ENCODE results near the gene SCFD2.
"Not testable (repeated sequence)": the region's sequence is repeated elsewhere in the genome, so short reads cannot be mapped to it uniquely, and the experiment has no call there.

Gene SCFD2

GRCh38 chr4:53185869-53186585, 179.8 kb downstream of the SCFD2 start:
- DNase-seq: peak; percentile 95

DNA sequence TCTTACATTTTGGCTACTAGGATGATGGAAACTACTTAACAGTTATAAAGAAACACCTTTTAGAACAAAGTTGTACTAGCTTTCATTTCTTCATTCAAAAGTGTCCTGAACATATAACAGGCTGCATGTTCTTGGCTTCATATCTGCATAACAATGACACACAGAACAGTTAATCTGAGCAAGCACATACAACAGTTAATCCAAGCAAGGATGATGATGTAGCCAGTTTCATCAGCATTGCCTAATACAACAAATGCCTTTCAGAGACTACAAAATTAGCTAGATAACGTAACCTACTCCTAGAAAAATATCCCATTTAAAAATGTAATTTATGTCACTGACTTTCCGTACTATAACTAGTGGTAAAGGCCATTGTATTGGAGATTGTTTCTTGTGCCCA, 182.1 kb downstream of the SCFD2 start:
- no peak for DNase-seq

DNA sequence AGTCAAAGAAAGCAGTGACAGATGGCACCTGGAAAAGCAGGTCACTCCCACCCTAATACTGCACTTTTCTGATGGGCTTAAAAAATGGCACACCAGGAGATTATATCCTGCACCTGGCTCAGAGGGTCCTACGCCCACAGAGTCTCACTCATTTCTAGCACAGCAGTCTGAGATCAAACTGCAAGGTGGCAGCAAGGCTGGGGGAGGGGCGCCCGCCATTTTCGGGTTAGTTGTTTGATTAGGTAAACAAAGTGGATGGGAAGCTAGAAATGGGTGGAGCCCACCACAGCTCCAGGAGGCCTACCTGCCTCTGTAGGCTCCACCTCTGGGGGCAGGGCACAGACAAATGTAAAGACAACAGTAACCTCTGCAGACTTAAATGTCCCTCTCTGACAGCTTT, 188.1 kb downstream of the SCFD2 start:
- not testable (repeated sequence) for DNase-seq

GRCh38 chr4:53175640-53176039, 190.2 kb downstream of the SCFD2 start:
- DNase-seq: no peak

GRCh38 chr4:53174823-53175222, 191.0 kb downstream of the SCFD2 start:
- peak; percentile 18 for DNase-seq

DNA sequence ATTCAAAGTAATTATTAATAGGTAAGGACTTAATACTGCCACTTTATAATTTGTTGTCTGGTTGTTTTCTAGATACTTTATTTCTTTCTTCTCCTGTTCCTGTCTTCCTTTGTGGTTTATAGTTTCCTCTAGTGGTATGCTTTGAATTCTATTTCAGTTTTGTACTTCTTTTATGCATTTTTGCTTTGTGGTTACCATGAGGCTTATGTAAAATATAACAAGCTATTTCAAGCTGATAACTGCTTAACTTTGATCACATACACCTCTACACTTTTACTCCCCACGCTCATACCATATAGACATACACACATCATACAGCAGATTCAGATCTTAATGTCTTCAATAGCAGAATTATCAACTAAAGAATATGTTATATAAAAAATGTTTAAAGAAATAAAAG, 192.3 kb downstream of the SCFD2 start:
- no peak for DNase-seq

DNA sequence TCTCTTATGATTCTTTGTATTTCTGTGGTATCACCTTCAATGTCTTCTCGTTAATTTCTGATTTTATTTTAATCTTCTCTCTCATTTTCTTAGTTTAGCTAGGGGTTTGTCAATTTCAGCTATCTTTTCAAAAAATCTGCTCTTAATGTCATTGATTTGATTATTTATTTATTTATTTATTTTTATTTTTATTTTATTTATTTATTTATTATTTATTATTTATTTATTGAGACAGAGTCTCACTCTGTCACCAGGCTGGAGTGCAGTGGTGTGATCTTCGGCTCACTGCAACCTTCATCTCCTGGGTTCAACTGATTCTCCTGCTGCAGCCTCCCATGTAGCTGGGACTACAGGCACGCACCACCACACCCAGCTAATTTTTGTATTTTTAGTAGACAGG, 194.1 kb downstream of the SCFD2 start:
- DNase-seq: no peak

DNA sequence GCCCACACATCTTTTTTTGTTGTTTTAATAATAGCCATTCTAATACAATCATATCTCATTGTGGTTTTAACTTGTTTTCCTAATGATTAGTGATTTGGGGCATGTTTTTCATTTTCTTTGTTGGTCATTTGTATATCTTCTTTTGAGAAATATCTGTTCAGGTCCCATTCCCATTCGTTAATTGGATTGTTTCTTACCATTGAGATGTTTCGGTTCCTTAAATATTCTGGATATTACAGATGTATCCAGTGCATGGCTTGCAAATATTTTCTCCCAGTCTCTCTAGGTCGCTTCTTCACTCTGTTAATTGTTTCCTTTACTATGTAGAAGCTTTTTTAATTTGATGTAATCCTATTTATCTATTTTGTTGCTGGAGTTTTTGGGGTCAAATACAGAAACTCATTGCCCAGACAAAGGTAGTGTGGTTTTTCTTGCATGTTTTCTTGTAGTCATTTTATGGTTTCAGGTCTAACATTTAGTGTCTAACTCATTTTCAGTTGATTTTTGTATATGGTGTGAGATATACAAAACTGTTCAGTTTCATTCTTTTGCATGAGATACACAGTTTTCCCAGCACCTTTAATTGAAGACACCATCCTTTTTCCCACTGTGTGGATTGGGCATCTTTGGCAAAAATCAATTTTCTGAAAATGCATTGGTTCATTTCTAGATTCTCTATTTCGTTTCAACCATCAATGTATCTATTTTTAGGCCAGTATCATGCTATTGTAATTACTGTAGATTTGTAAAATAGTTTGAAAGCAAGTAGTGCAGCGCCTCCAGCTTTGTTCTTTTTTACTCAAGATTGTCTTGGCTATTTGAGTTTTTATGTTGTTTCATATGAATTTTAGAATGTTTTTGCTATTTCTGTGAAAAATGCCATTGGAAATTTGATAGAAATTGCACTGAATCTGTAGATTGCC, 195.9 kb downstream of the SCFD2 start:
- DNase-seq: no peak

- DNase-seq: no peak
Measured at GRCh38 chr4:53168228-53168627, 197.6 kb downstream of the SCFD2 start.

GRCh38 chr4:53162969-53163368, 202.9 kb downstream of the SCFD2 start:
- DNase-seq: no peak

DNA sequence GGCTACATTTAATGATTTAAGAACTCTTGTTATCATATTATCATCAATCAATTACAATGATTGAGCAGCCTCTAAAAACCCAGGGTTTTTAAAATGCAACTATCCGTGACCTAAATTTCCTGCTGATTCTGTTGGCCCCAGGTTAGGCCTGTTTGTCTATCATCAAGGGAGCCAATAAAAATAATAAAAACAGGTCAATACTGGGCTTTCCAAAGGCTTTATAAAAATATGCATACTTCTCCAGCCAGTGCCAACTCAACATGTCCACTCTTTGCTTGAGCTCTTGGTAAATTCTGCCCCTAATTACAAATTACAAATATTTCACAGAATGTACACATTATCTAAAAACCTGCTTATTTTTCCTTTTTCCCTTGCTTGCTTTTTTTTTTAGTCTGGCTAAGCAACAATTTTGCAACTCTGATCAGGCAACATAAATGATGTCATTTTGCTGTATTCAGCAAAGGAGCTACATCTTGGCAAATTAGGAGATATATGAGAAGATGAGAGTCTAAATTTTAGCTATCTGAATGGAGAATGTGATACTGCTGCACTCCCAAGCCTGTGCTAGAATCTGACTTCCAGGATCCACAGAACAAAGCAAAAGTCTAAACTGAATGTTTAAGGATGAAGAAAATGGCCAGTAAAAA, 204.0 kb downstream of the SCFD2 start:
- DNase-seq: no peak

- no peak for DNase-seq
Measured at GRCh38 chr4:53161051-53161786, 204.6 kb downstream of the SCFD2 start.

- DNase-seq: no peak
Measured at GRCh38 chr4:53156896-53157295, 209.0 kb downstream of the SCFD2 start.

- no peak for DNase-seq
Measured at GRCh38 chr4:53152467-53152866, 213.4 kb downstream of the SCFD2 start.

DNA sequence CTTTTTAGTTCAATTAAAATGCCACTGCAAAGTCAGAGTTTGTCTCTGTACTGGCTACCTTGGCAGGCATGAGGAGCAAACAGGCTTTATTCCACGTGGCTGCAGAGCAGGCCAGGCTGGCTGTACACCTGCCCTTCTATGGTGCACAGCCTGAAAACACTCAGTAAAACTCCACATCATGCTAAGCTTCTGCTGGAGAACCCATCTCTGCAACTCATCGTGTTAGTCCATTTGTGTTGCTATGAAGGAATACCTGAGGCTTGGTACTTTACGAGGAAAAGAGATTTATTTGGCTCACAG, 214.4 kb downstream of the SCFD2 start:
- DNase-seq: no peak

GRCh38 chr4:53150631-53151488, 215.0 kb downstream of the SCFD2 start:
- DNase-seq: no peak

- no peak for DNase-seq
Measured at GRCh38 chr4:53147711-53148110, 218.2 kb downstream of the SCFD2 start.

DNA sequence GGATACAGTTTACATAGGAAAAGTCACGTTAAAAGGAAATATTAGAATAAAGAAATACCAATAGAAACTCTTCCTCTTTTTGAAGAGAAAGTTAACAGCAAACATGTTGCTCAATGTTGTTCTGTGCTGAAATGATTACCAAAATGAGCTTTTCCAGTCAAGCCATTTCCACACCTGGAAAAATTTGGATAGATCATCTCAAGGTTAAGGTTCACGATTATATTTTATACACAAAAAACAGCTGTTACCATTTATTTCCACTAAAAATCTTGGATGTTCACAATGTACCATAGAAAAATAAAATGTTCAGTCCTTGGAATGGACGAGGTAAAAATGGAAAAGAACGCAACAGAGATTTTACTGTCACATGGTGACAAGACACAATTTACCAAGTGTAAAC, 218.7 kb downstream of the SCFD2 start:
- DNase-seq: no peak

DNA sequence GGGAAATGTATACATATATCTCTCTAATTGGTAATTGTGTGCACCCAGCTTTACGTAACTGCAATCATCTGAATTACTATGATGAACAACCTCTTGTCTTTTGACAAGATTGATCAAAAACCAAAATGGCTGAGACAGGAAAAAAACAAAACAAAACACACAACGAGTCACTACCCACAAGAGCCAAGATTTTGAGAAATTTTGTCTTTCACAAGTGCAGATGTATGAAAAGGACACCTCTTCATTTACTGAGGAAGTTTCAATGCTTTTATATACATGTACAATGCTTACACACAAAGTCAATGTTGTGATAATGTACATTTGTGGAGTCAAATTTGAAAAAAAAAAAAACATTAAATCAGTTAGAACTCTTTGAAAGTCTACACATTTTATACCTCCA, 224.6 kb downstream of the SCFD2 start:
- DNase-seq: no peak

DNA sequence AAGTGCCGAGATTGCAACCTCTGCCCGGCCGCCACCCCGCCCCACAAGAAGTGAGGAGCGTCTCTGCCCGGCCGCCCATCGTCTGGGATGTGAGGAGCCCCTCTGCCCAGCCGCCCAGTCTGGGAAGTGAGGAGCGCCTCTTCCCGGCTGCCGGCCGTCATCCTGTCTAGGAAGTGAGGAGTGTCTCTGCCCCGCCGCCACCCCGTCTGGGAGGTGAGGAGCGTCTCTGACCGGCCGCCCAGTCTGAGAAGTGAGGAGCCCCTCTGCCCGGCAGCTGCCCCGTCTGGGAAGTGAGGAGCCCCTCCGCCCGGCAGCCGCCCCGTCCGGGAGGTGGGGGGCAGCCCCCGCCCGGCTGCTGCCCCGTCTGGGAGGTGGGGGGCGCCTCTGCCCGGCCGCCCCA, 226.6 kb downstream of the SCFD2 start:
- DNase-seq: not testable (repeated sequence)

DNA sequence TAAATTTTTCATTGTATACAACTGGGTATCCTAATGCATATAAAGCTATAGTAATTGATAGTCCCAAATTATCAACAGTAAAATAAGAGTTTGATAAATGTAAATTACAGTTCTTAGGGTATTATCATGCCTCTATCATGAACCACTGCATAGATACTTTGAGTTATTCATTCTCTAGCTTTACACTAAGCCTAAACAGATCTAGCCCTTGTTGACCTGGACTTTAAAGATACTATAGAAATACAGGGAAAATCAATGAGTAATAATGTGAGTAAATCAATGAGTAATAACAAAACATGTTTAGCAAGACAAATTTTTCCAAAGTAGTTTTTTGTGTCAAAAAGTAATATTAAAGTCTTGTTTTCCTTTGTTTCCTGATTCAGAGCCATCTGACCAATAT, 228.4 kb downstream of the SCFD2 start:
- no peak for DNase-seq

GRCh38 chr4:53136954-53137353, 228.9 kb downstream of the SCFD2 start:
- no peak for DNase-seq
